GM21619 (cell line): Measurements from ENCODE around the gene GFRA1.
"Not testable (repeated sequence)": the region's sequence is repeated elsewhere in the genome, so short reads cannot be mapped to it uniquely, and the experiment has no call there.

Source experiments
- ATAC-seq: cut with Tn5 transposase; IDR thresholded peaks from one replicate; pipeline ENCODE4 v1.9.1; 2021; ENCODE audit not compliant: unreplicated experiment

GFRA1 gene

GRCh38 chr10:116076621-116077020 is 196.4 kb downstream of the GFRA1 start:
- no peak for ATAC-seq

- no peak for ATAC-seq
Measured at GRCh38 chr10:116073510-116073909, 199.5 kb downstream of the GFRA1 start.

- no peak for ATAC-seq
Measured at GRCh38 chr10:116073001-116073400, 200.0 kb downstream of the GFRA1 start.

- ATAC-seq: no peak
Measured at GRCh38 chr10:116071453-116072148, 201.4 kb downstream of the GFRA1 start.

- ATAC-seq: no peak
Measured at GRCh38 chr10:116070743-116071320, 202.2 kb downstream of the GFRA1 start.

GRCh38 chr10:116069856-116070255 is 203.2 kb downstream of the GFRA1 start:
- ATAC-seq: no peak

- no peak for ATAC-seq
Measured at GRCh38 chr10:116067825-116068224, 205.2 kb downstream of the GFRA1 start.

- no peak for ATAC-seq
Measured at GRCh38 chr10:116063107-116063506, 209.9 kb downstream of the GFRA1 start.

GRCh38 chr10:116060864-116061263 is 212.1 kb downstream of the GFRA1 start:
- ATAC-seq: no peak

- no peak for ATAC-seq
Measured at GRCh38 chr10:116059320-116059719, 213.7 kb downstream of the GFRA1 start.

GRCh38 chr10:116056445-116057293 is 216.3 kb downstream of the GFRA1 start:
- no peak for ATAC-seq

GRCh38 chr10:116055917-116056252 is 217.1 kb downstream of the GFRA1 start:
- no peak for ATAC-seq

- no peak for ATAC-seq
Measured at GRCh38 chr10:116055252-116055916, 217.6 kb downstream of the GFRA1 start.

GRCh38 chr10:116053910-116054309 is 219.1 kb downstream of the GFRA1 start:
- ATAC-seq: no peak

- not testable (repeated sequence) for ATAC-seq
Measured at GRCh38 chr10:116053009-116053730, 219.8 kb downstream of the GFRA1 start.

GRCh38 chr10:116052522-116052921 is 220.5 kb downstream of the GFRA1 start:
- ATAC-seq: not testable (repeated sequence)

GRCh38 chr10:116049974-116050304 is 223.1 kb downstream of the GFRA1 start:
- ATAC-seq: no peak

- ATAC-seq: no peak
Measured at GRCh38 chr10:116049158-116049973, 223.6 kb downstream of the GFRA1 start.

GRCh38 chr10:116045366-116046356 is 227.3 kb downstream of the GFRA1 start:
- no peak for ATAC-seq
